AG10803 (cell line): ENCODE measurements around the gene CBLN4.

Experiments used
- DNase-seq: peaks from one replicate; pipeline ENCODE4 v3.0.0; 2010; ENCODE audit warnings: low read depth
- H3K4me3 ChIP-seq: 2 replicates; pipeline ENCODE4 v1.5.1; 2011; ENCODE audit warnings: mild to moderate bottlenecking, low read length, control low read depth
- CTCF ChIP-seq: conservative IDR thresholded peaks from 2 replicates; pipeline ENCODE4 v1.5.1; 2011; ENCODE audit warnings: mild to moderate bottlenecking, low read length, control low read depth, inconsistent platforms

Gene CBLN4

GRCh38 chr20:55978550-55978949 lies 26.8 kb downstream of the CBLN4 start:
- no peak for TF ChIP-seq CTCF
- no peak for DNase-seq
- H3K4me3 ChIP-seq, result no peak overlapping the region

DNA sequence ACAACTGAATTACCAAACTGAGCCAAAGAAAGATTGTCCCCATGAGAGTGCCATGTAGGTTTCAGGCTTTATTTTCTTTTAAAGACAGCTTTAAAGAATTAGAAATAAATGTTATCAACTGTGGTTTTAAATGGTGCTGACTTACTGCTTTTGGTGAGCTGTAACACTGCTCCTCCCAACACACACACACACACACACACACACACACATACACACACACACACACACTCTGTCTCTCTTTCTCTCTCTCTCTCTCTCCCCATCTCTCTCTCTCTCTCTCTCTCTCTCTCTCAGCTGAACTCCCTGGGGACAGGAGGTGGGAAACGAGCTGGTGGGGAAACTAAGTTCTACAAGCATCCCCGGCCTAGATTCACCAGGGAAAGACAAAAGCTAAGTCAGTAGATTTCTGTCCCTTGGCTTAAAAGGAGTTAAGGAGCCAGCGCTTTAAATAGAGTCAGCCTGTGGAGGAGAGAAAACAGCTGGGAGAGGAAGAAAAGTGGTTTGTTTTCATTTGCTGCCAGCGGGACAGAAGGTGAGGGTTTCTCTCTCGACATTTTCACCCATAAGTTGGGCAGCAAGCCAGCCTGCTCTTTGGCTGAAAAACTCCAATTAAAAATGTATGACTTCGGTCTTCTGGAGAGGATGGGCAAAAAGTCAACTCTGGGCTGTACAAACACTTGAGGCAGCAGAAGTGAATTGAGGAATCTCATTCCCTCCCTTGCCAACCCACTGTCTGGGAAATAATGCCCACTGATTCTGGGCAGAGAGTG lies 27.4 kb downstream of the CBLN4 start:
- no peak overlapping the region for H3K4me3 ChIP-seq
- no peak for DNase-seq
- TF ChIP-seq CTCF, result no peak

GRCh38 chr20:55974491-55975202 lies 30.7 kb downstream of the CBLN4 start:
- DNase-seq, result no peak
- TF ChIP-seq CTCF, result no peak

DNA sequence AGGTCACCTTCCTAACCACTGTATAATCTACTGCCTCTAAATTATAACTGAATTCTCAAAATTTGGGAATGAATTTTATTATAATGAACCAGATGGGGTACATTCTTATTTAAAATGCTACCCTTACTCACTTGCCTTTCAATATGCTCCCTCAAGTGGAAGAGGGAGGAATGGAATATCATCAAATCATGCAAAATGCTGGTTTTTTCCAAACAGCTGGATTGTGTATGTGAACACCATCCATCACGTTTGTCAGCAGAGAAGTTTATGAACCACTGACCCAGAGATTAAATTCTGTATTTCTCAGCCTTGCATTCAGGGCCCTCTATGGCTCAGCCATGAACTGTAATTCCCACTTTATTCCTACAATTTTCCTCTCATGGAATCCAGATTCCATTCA lies 40.5 kb downstream of the CBLN4 start:
- DNase-seq, result no peak
- no peak overlapping the region for H3K4me3 ChIP-seq
- no peak for TF ChIP-seq CTCF

More at GRCh38 chr20:55974491-55975202, 30.7 kb downstream of the CBLN4 start:
- no peak overlapping the region for H3K4me3 ChIP-seq

GRCh38 chr20:55961376-55962330 lies 43.7 kb downstream of the CBLN4 start:
- DNase-seq, result no peak
- TF ChIP-seq CTCF, result no peak

DNA sequence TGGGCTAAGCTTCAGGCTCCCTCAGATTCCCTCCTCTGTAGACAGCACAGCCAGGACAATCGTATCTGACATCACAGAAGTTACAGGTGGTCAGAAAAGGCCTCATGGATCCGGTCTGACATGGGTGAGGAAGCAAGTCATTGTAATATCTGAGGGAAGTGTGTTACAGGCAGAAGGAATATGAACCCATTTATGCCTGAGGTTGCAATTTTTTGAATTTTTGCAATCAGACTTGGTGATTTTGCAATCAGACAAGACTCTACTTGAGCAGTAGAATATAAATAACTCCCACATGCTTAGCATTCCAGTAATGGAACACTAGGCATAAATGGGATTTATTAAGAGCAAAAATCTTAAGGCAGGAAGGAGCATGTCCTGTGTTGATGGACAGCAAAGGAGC lies 52.1 kb downstream of the CBLN4 start:
- no peak for TF ChIP-seq CTCF

More at GRCh38 chr20:55961376-55962330, 43.7 kb downstream of the CBLN4 start:
- H3K4me3 ChIP-seq, result no peak overlapping the region

More for the DNA sequence above, 52.1 kb downstream of the CBLN4 start:
- H3K4me3 ChIP-seq, result no peak overlapping the region
- no peak for DNase-seq
